ENCODE data around the gene UGT1A5.
A peak's percentile ranks its signal among the peaks of the same experiment; 100 is the strongest.

Gene UGT1A5

GRCh38 chr2:233811087-233811486 is 98.4 kb downstream of the UGT1A5 start:
- Histone ChIP-seq H3K9ac (ENCODE audit: insufficient read length) (no peak overlapping the region), H3K27ac (no peak overlapping the region), H3K36me3 (ENCODE audit: insufficient read depth, low read length) (peaks cover 8% of the 10 kb centered on the region; the same call in 1 of the 2 replicates), H3K9me3 (ENCODE audit: low read depth, low read length) (no peaks in the 10 kb centered on the region), H3K4me3 (no peak overlapping the region)
- DNase-seq (ENCODE audit: low read depth, low spot score), result no peak
- TF ChIP-seq FOXP2 (optimal IDR thresholded peaks at IDR 0.05; ENCODE audit: control extremely low read depth, extremely low read length, insufficient read depth) (no peak), EZH2 (IDR thresholded peaks at IDR 0.05) (no peak), POLR2AphosphoS5 (IDR thresholded peaks at IDR 0.05; ENCODE audit: borderline replicate concordance, low read depth, low read length) (no peak)

DNA sequence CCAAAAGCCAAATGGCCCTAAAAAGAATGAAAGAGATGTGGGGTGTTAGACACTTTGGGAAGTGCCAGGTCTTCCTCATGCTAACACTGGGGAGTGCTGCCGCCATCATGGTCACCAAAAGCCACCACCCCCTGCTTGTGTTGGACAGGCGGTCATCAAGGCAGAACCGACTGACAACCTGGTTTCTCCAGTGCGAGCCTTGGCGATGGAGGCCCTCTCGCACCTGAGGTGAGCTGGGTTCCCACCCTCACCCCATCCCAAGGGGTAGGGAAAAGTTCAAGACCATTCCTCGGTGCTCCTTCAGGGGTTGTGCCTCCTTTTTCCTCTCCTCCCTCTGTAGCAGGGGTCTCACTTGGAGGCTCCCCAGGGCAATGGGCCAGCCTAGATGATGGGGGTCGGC is 99.0 kb downstream of the UGT1A5 start:
- Histone ChIP-seq H3K9me3 (ENCODE audit: low read depth, low read length) (no peaks in the 10 kb centered on the region), H3K36me3 (ENCODE audit: insufficient read depth, low read length) (peaks cover 11% of the 10 kb centered on the region; the same call in 1 of the 2 replicates), H3K9ac (ENCODE audit: insufficient read length) (no peak overlapping the region), H3K27ac (no peak overlapping the region), H3K4me3 (no peak overlapping the region)
- TF ChIP-seq FOXP2 (optimal IDR thresholded peaks at IDR 0.05; ENCODE audit: control extremely low read depth, extremely low read length, insufficient read depth), result no peak
- no peak for TF ChIP-seq POLR2AphosphoS5 (IDR thresholded peaks at IDR 0.05; ENCODE audit: borderline replicate concordance, low read depth, low read length)
- TF ChIP-seq EZH2 (IDR thresholded peaks at IDR 0.05), result no peak
- DNase-seq (ENCODE audit: low read depth, low spot score), result no peak

GRCh38 chr2:233813236-233814055 is 100.7 kb downstream of the UGT1A5 start:
- TF ChIP-seq FOXP2 (optimal IDR thresholded peaks at IDR 0.05; ENCODE audit: control extremely low read depth, extremely low read length, insufficient read depth), result no peak
- no peak for TF ChIP-seq EZH2 (IDR thresholded peaks at IDR 0.05)
- TF ChIP-seq POLR2AphosphoS5 (IDR thresholded peaks at IDR 0.05; ENCODE audit: borderline replicate concordance, low read depth, low read length), result no peak; the same call in 1 of the 2 replicates
- H3K4me3 ChIP-seq, result no peak overlapping the region

GRCh38 chr2:233814056-233814835 is 101.5 kb downstream of the UGT1A5 start:
- Histone ChIP-seq H3K27ac (no peak overlapping the region), H3K9me3 (ENCODE audit: low read depth, low read length) (no peaks in the 10 kb centered on the region), H3K9ac (ENCODE audit: insufficient read length) (no peak overlapping the region), H3K36me3 (ENCODE audit: insufficient read depth, low read length) (peaks cover 11% of the 10 kb centered on the region; the same call in 1 of the 2 replicates), H3K4me3 (no peak overlapping the region)
- no peak for DNase-seq (ENCODE audit: low read depth, low spot score)
- TF ChIP-seq POLR2AphosphoS5 (IDR thresholded peaks at IDR 0.05; ENCODE audit: borderline replicate concordance, low read depth, low read length) (0 out of 2 replicates have a peak, but pooled peaks have one; percentile 15), FOXP2 (optimal IDR thresholded peaks at IDR 0.05; ENCODE audit: control extremely low read depth, extremely low read length, insufficient read depth) (no peak), EZH2 (IDR thresholded peaks at IDR 0.05) (no peak)

More at GRCh38 chr2:233813236-233814055, 100.7 kb downstream of the UGT1A5 start:
- H3K9ac ChIP-seq (ENCODE audit: insufficient read length), result no peak overlapping the region
- H3K9me3 ChIP-seq (ENCODE audit: low read depth, low read length), result no peaks in the 10 kb centered on the region
- DNase-seq (ENCODE audit: low read depth, low spot score), result no peak
- H3K27ac ChIP-seq, result no peak overlapping the region
- peaks cover 11% of the 10 kb centered on the region; the same call in 1 of the 2 replicates for H3K36me3 ChIP-seq (ENCODE audit: insufficient read depth, low read length)

- Histone ChIP-seq H3K9me3 (ENCODE audit: low read depth, low read length) (no peaks in the 10 kb centered on the region), H3K4me3 (no peak overlapping the region), H3K9ac (ENCODE audit: insufficient read length) (no peak overlapping the region), H3K36me3 (ENCODE audit: insufficient read depth, low read length) (peaks cover 11% of the 10 kb centered on the region; the same call in 1 of the 2 replicates), H3K27ac (no peak overlapping the region)
- TF ChIP-seq POLR2AphosphoS5 (IDR thresholded peaks at IDR 0.05; ENCODE audit: borderline replicate concordance, low read depth, low read length) (no peak), EZH2 (IDR thresholded peaks at IDR 0.05) (no peak), FOXP2 (optimal IDR thresholded peaks at IDR 0.05; ENCODE audit: control extremely low read depth, extremely low read length, insufficient read depth) (no peak)
- no peak for DNase-seq (ENCODE audit: low read depth, low spot score)
Observed at GRCh38 chr2:233815861-233816260, 103.2 kb downstream of the UGT1A5 start.

GRCh38 chr2:233816334-233816733 is 103.6 kb downstream of the UGT1A5 start:
- peaks cover 11% of the 10 kb centered on the region; the same call in 1 of the 2 replicates for H3K36me3 ChIP-seq (ENCODE audit: insufficient read depth, low read length)
- no peak for DNase-seq (ENCODE audit: low read depth, low spot score)
- no peak overlapping the region for H3K27ac ChIP-seq
- no peak for TF ChIP-seq POLR2AphosphoS5 (IDR thresholded peaks at IDR 0.05; ENCODE audit: borderline replicate concordance, low read depth, low read length)
- no peak overlapping the region for H3K9ac ChIP-seq (ENCODE audit: insufficient read length)
- no peak overlapping the region for H3K4me3 ChIP-seq
- H3K9me3 ChIP-seq (ENCODE audit: low read depth, low read length), result no peaks in the 10 kb centered on the region

DNA sequence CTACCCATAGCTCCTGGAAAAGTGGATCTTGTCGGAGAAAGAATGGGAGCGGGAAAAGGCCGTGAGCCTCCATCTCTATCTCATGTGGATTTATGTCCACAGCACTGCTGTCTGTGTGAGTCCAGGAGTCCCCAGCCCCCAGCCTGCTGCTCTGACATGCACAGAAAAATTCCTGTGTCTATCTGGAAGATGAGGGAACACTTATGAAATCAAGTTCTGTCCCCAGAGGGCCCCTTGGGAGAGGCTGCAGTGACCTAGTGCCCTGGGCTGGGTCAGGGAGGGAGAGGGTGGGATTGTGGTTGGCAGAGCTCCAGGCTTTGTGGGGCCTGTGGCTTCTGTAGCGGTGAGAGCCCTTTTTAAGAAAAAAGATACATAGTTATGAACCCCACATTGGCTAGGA is 104.1 kb downstream of the UGT1A5 start:
- H3K27ac ChIP-seq, result no peak overlapping the region
- H3K9me3 ChIP-seq (ENCODE audit: low read depth, low read length), result no peaks in the 10 kb centered on the region
- TF ChIP-seq FOXP2 (optimal IDR thresholded peaks at IDR 0.05; ENCODE audit: control extremely low read depth, extremely low read length, insufficient read depth) (no peak), EZH2 (IDR thresholded peaks at IDR 0.05) (no peak)
- H3K36me3 ChIP-seq (ENCODE audit: insufficient read depth, low read length), result peaks cover 11% of the 10 kb centered on the region; the same call in 1 of the 2 replicates
- no peak for DNase-seq (ENCODE audit: low read depth, low spot score)
- H3K9ac ChIP-seq (ENCODE audit: insufficient read length), result no peak overlapping the region
- no peak overlapping the region for H3K4me3 ChIP-seq

DNA sequence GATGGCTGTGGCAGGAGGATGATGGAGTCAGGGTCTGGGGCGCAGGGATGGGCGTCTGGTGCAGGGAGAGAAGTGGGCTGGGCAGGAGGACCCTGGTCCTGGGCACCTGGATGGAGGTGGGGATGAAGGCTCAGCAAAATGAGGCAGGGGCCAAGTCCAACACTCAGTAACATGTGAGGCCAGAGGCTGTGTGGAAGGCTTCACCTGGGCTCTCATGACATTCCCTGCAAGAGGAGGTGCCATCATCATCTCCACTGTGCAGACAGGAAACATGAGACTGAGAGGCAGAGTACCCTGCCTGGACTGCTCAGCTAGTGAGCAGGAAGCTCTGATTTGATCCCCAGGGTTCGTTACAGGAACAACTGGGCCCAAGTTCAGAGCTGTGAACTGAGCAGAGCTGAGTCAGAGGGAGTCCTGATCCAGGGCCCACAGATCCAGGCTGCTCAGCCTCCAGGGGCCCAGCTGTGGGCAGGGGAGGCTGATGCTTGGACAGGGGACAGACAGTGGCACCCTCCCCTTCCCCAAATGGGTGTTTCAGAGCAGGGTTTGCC is 104.7 kb downstream of the UGT1A5 start:
- DNase-seq (ENCODE audit: low read depth, low spot score), result no peak
- Histone ChIP-seq H3K9me3 (ENCODE audit: low read depth, low read length) (no peaks in the 10 kb centered on the region), H3K4me3 (no peak overlapping the region), H3K27ac (no peak overlapping the region), H3K9ac (ENCODE audit: insufficient read length) (no peak overlapping the region), H3K36me3 (ENCODE audit: insufficient read depth, low read length) (peaks cover 11% of the 10 kb centered on the region; the same call in 1 of the 2 replicates)
- TF ChIP-seq FOXP2 (optimal IDR thresholded peaks at IDR 0.05; ENCODE audit: control extremely low read depth, extremely low read length, insufficient read depth) (no peak), POLR2AphosphoS5 (IDR thresholded peaks at IDR 0.05; ENCODE audit: borderline replicate concordance, low read depth, low read length) (no peak), EZH2 (IDR thresholded peaks at IDR 0.05) (no peak)

Data from SK-N-MC (cell line).